ENCODE measurements around the gene CDKN2B. TPM values are rescaled to one million over a fixed set of nuclear protein-coding genes. Genes with fewer than 3 reads are reported as not detected.

The CDKN2B gene
- total and polyA plus RNA-seq, 2 donors (not counting 3 experiments of a cell fraction or from before 2014, with no cell fraction given), result 1.6 to 2.1 TPM

- Histone ChIP-seq H3K9ac (replicated peaks; ENCODE audit: extremely low read depth, insufficient read depth, low read length) (no peak overlapping the region), H3K4me3 (replicated peaks in 1 of 3; ENCODE audit: insufficient read depth in 1 of 3, low read depth in 1 of 3, low read length in 3 of 3) (no peak overlapping the region), H3K9me1 (replicated peaks; ENCODE audit: control insufficient read depth, extremely low read depth, insufficient read depth, low read length) (no peaks in the 10 kb centered on the region), H3K4me1 (ENCODE audit: control insufficient read depth, extremely low read depth, insufficient read depth, low read length) (peaks cover 25% of the 10 kb centered on the region), H3K79me2 (ENCODE audit: control insufficient read depth, insufficient read depth, low read length) (no peaks in the 10 kb centered on the region), H3K9me3 (replicated peaks; ENCODE audit: control insufficient read depth, insufficient read depth, low read length) (no peaks in the 10 kb centered on the region), H3K36me3 (ENCODE audit: control insufficient read depth in 2 of 2, extremely low read depth in 1 of 2, insufficient read depth in 2 of 2, low read length in 2 of 2) (no peaks in the 10 kb centered on the region), H4K20me1 (replicated peaks; ENCODE audit: control insufficient read depth, extremely low read depth, insufficient read depth, low read length) (no peaks in the 10 kb centered on the region), H2AFZ (ENCODE audit: low read depth, low read length) (no peak overlapping the region), H3K27me3 (ENCODE audit: control insufficient read depth in 2 of 2, insufficient read depth in 2 of 2, low read length in 2 of 2) (no peaks in the 10 kb centered on the region), H3K27ac (ENCODE audit: insufficient read depth, low read depth, low read length) (no peak overlapping the region), H3K4me2 (ENCODE audit: insufficient read depth, low read length) (peak overlapping the region; percentile 1)
- POLR2A ChIA-PET, result no interaction called here
- BruUV-seq (replicated peaks), result no TSS peak
- FAIRE-seq (no peak), DNase-seq (ENCODE audit: low read depth, low spot score) (peak; percentile 30)
- TF ChIP-seq POLR2AphosphoS5 (IDR thresholded peaks at IDR 0.05; ENCODE audit: insufficient read depth, low read depth, low read length) (no peak), POLR2A (IDR thresholded peaks at IDR 0.05; ENCODE audit: low read depth, low read length) (no peak), JUN (IDR thresholded peaks at IDR 0.05; ENCODE audit: borderline replicate concordance, insufficient read depth, insufficient read length, low read depth) (no peak), CTCF (IDR thresholded peaks at IDR 0.05; ENCODE audit: extremely low read depth in 1 of 2, insufficient read depth in 1 of 2, low read depth in 1 of 2, low read length in 2 of 2) (no peak), FOS (IDR thresholded peaks at IDR 0.05; ENCODE audit: borderline replicate concordance, insufficient read depth, low read length) (no peak), GATA2 (IDR thresholded peaks at IDR 0.05; ENCODE audit: insufficient read depth, insufficient read length, low read depth, low read length) (no peak), MYC (IDR thresholded peaks at IDR 0.05; ENCODE audit: low read depth, low read length) (no peak), EZH2 (IDR thresholded peaks at IDR 0.05; ENCODE audit: borderline replicate concordance, low read depth, low read length, severe bottlenecking) (no peak), MAX (IDR thresholded peaks at IDR 0.05; ENCODE audit: insufficient read depth, insufficient read length) (no peak)
- dilution Hi-C loops (cut with MboI; ENCODE audit: extremely low pct_ligation_motif_present, low sequenced_read_pairs) (no loop called here), intact Hi-C loops (cut with micrococcal nuclease) (loop anchor here (2.0 kb wide), 1 partner anchor 73 kb away; no protein-coding TSS in a partner anchor)
- CTCF ChIA-PET, result interaction anchor here (1.0 to 6.7 kb wide), 8 partner anchors 16 to 232 kb away, joined by 3 to 45 read pairs (median 6); no protein-coding TSS in a partner anchor
Measured at GRCh38 chr9:22045423-22045822, 36.3 kb upstream of the CDKN2B start.

Data from endothelial cell of umbilical vein (primary cell).